H1 (cell line): ENCODE data around the gene KCNMA1. TPM values are rescaled to one million over a fixed set of nuclear protein-coding genes. Genes with fewer than 3 reads are reported as not detected.

Experiments
- CTCF ChIA-PET: fragments of 300-600 bp; sonication (Branson Sonifier 250); formaldehyde crosslinking; loops from one replicate; lab custom pipeline; 2021; ENCODE audit not compliant: partially characterized antibody; lab: Charles Lee
- POLR2A ChIA-PET: fragments of 300-600 bp; sonication (Branson Sonifier 250); formaldehyde crosslinking; loops from one replicate; lab custom pipeline; 2021; ENCODE audit warnings: inconsistent platforms; ENCODE audit not compliant: partially characterized antibody; lab: Charles Lee
- DNase-seq, 2 experiments: peaks; one replicate each; pipeline versions ENCODE4 v3.0.0 to v3.0.0-alpha.2; 2010 to 2022; ENCODE audit warnings: low spot score in 2 of 2, low read depth in 1 of 2, mixed read lengths in 1 of 2
- FAIRE-seq: peaks from 2 replicates; lab custom pipeline; 2011; peaks lifted over from hg19 to GRCh38; lab: Jason Lieb, UNC
- H2AFZ ChIP-seq: 2 replicates; pipeline ENCODE4 v1.8.1; 2012; ENCODE audit warnings: low read length, inconsistent platforms
- H2AK5ac ChIP-seq: 2 replicates; pipeline ENCODE4 v1.6.1; 2013; ENCODE audit warnings: low read depth, low read length
- H2BK120ac ChIP-seq: replicated peaks from 2 replicates; pipeline ENCODE3; 2013; ENCODE audit warnings: low read depth, low read length, inconsistent platforms
- H2BK12ac ChIP-seq: 2 replicates; pipeline ENCODE4 v1.6.1; 2013; ENCODE audit warnings: low read depth, low read length
- H2BK15ac ChIP-seq: 2 replicates; pipeline ENCODE4 v1.6.1; 2013; ENCODE audit warnings: low read length
- H2BK20ac ChIP-seq: 2 replicates; pipeline ENCODE4 v1.6.1; 2013; ENCODE audit warnings: low read length
- H2BK5ac ChIP-seq: 2 replicates; pipeline ENCODE4 v1.6.1; 2013; ENCODE audit warnings: low read depth, low read length
- H3K14ac ChIP-seq: 2 replicates; pipeline ENCODE4 v1.6.1; 2013; ENCODE audit warnings: inconsistent platforms; ENCODE audit not compliant: insufficient read length
- H3K18ac ChIP-seq: 2 replicates; pipeline ENCODE4 v1.6.1; 2013; ENCODE audit warnings: low read length; ENCODE audit errors: extremely low read depth
- H3K23ac ChIP-seq: 2 replicates; pipeline ENCODE4 v1.6.1; 2013; ENCODE audit warnings: inconsistent platforms; ENCODE audit not compliant: insufficient read length
- H3K23me2 ChIP-seq: 2 replicates; pipeline ENCODE4 v1.6.1; 2013; ENCODE audit warnings: low read depth, low read length
- H3K27ac ChIP-seq: 2 replicates; pipeline ENCODE4 v1.6.1; 2011; ENCODE audit warnings: low read depth, low read length, inconsistent platforms
- H3K27me3 ChIP-seq, 4 experiments: replicated peaks in 1 of 4; 1 replicate in 1 of 4; 2 replicates in 3 of 4; pipeline versions ENCODE4 v1.6.1 to v1.8.1; 2011 to 2013; ENCODE audit warnings: low read length in 3 of 4, mild to moderate bottlenecking in 3 of 4, inconsistent platforms in 2 of 4, mixed read lengths in 2 of 4, moderate library complexity in 1 of 4; ENCODE audit not compliant: control insufficient read depth in 3 of 4, insufficient read depth in 3 of 4; ENCODE audit errors: extremely low read depth in 1 of 4
- H3K36me3 ChIP-seq, 4 experiments: 2 replicates each; pipeline versions ENCODE4 v1.6.1 to v1.8.1; 2011 to 2013; ENCODE audit warnings: mild to moderate bottlenecking in 4 of 4, low read length in 3 of 4, moderate library complexity in 2 of 4, control low read depth in 1 of 4, inconsistent platforms in 1 of 4; ENCODE audit not compliant: insufficient read depth in 4 of 4, control insufficient read depth in 2 of 4
- H3K4ac ChIP-seq: replicated peaks from 2 replicates; pipeline ENCODE3; 2013; ENCODE audit warnings: low read length, low read depth, mixed read lengths, inconsistent platforms; ENCODE audit not compliant: insufficient read length
- H3K4me1 ChIP-seq, 4 experiments: replicated peaks in 1 of 4; 1 replicate in 1 of 4; 2 replicates in 3 of 4; pipeline versions ENCODE4 v1.6.1 to v1.8.1; 2011 to 2013; ENCODE audit warnings: low read length in 3 of 4, inconsistent platforms in 2 of 4, mixed read lengths in 1 of 4; ENCODE audit not compliant: insufficient read depth in 4 of 4, control insufficient read depth in 3 of 4
- H3K4me2 ChIP-seq, 2 experiments: 2 replicates each; pipeline versions ENCODE4 v1.6.1 to v1.8.1; 2011 to 2013; ENCODE audit warnings: low read depth in 2 of 2, low read length in 2 of 2, control low read depth in 1 of 2, inconsistent platforms in 1 of 2, mild to moderate bottlenecking in 1 of 2; ENCODE audit not compliant: insufficient read depth in 1 of 2
- H3K4me3 ChIP-seq, 4 experiments: fragments of 200-600, 300-600 bp in 1 of 4; sonication (generic), shearing (Covaris generic), sonication (Bioruptor Twin) in 1 of 4; 2 replicates each; pipeline versions ENCODE4 v1.5.1 to v1.8.1; 2011 to 2016; ENCODE audit warnings: low read length in 4 of 4, low read depth in 3 of 4, control low read depth in 2 of 4, inconsistent platforms in 2 of 4, mild to moderate bottlenecking in 2 of 4, mixed read lengths in 1 of 4, moderate library complexity in 1 of 4; ENCODE audit not compliant: insufficient read depth in 2 of 4; ENCODE audit errors: extremely low read depth in 1 of 4
- H3K56ac ChIP-seq: replicated peaks from 2 replicates; pipeline ENCODE3; 2013; ENCODE audit warnings: low read depth, mild to moderate bottlenecking, mixed read lengths, low read length, inconsistent platforms; ENCODE audit not compliant: insufficient read length
- H3K79me1 ChIP-seq: 2 replicates; pipeline ENCODE4 v1.6.1; 2013; ENCODE audit warnings: low read depth, low read length, control low read depth
- H3K79me2 ChIP-seq, 2 experiments: 2 replicates each; pipeline versions ENCODE4 v1.6.1 to v1.8.1; 2012 to 2013; ENCODE audit warnings: low read length in 2 of 2, mild to moderate bottlenecking in 2 of 2, inconsistent platforms in 1 of 2; ENCODE audit not compliant: insufficient read depth in 2 of 2, control insufficient read depth in 1 of 2
- H3K9ac ChIP-seq, 4 experiments: replicated peaks in 1 of 4; 1 replicate in 1 of 4; 2 replicates in 3 of 4; pipeline versions ENCODE4 v1.6.1 to v1.8.1; 2011 to 2013; ENCODE audit warnings: low read depth in 3 of 4, low read length in 3 of 4, control low read depth in 2 of 4, mild to moderate bottlenecking in 2 of 4, moderate library complexity in 2 of 4, inconsistent platforms in 1 of 4; ENCODE audit errors: extremely low read depth in 1 of 4
- H3K9me3 ChIP-seq, 2 experiments: 2 replicates each; pipeline versions ENCODE4 v1.6.1 to v1.8.1; 2012 to 2013; ENCODE audit warnings: mild to moderate bottlenecking in 2 of 2, moderate library complexity in 2 of 2, control low read depth in 1 of 2, inconsistent platforms in 1 of 2, low read depth in 1 of 2, low read length in 1 of 2, mixed read lengths in 1 of 2; ENCODE audit not compliant: insufficient read depth in 2 of 2
- H4K20me1 ChIP-seq, 2 experiments: replicated peaks in 1 of 2; 2 replicates each; pipeline versions ENCODE3 to v1.8.1; 2011 to 2013; ENCODE audit warnings: inconsistent platforms in 2 of 2, low read length in 2 of 2, mild to moderate bottlenecking in 1 of 2; ENCODE audit not compliant: insufficient read depth in 2 of 2, control insufficient read depth in 1 of 2
- H4K5ac ChIP-seq: 2 replicates; pipeline ENCODE4 v1.6.1; 2013; ENCODE audit warnings: low read length, low read depth, mixed read lengths, inconsistent platforms; ENCODE audit not compliant: insufficient read length
- H4K8ac ChIP-seq: 2 replicates; pipeline ENCODE4 v1.8.0; 2013; ENCODE audit warnings: mild to moderate bottlenecking, moderate library complexity, low read length, inconsistent platforms; ENCODE audit not compliant: insufficient read depth; ENCODE audit errors: extremely low read depth
- H4K91ac ChIP-seq: replicated peaks from 2 replicates; pipeline ENCODE3; 2013; ENCODE audit warnings: low read length, mixed read lengths, inconsistent platforms; ENCODE audit not compliant: insufficient read length
- CREB1 ChIP-seq: IDR thresholded peaks from 2 replicates; pipeline ENCODE4 v1.6.1; 2012; ENCODE audit warnings: inconsistent platforms
- RBBP5 ChIP-seq: IDR thresholded peaks from 2 replicates; pipeline ENCODE4 v1.7.1; 2012; ENCODE audit warnings: low read depth, mild to moderate bottlenecking, inconsistent platforms, low read length, moderate library complexity, borderline replicate concordance
- TAF1 ChIP-seq: IDR thresholded peaks from 2 replicates; pipeline ENCODE4 v1.6.1; 2011; ENCODE audit warnings: mild to moderate bottlenecking, low read depth, low read length
- ZNF274 ChIP-seq: IDR thresholded peaks from 2 replicates; pipeline ENCODE4 v1.7.0; 2012; ENCODE audit warnings: low read length, borderline replicate concordance; ENCODE audit errors: extremely low read depth
- WGBS, 2 experiments: shearing (Covaris generic) in 1 of 2; methylation state at CpG; one replicate each; pipeline versions ENCODE4 v1.1.6 to v1.1.7; 2013 to 2015; ENCODE audit warnings: low lambda C conversion rate in 2 of 2, mixed read lengths in 2 of 2, inconsistent platforms in 1 of 2, low coverage in 1 of 2, missing lambda C conversion rate in 1 of 2; ENCODE audit not compliant: insufficient replicate concordance in 2 of 2, insufficient coverage in 1 of 2, insufficient read length in 1 of 2; ENCODE audit errors: extremely low coverage in 1 of 2, missing lambda C conversion rate in 1 of 2; 5-methylcytosine and 5-hydroxymethylcytosine counted together
- polyA plus RNA-seq, 7 experiments: library from polyadenylated mRNA; depleted of rRNA in 3 of 7; stranded (reverse) in 5 of 7; unstranded in 2 of 7; fragments of >200 nt in 5 of 7; fragments of 200-250 nt in 2 of 7; gene quantifications; 1 replicate in 5 of 7; 2 replicates in 1 of 7; 4 replicates in 1 of 7; pipeline versions ENCODE4 v1.2.1 to v1.2.3, GENCODE V29; 2011 to 2013; ENCODE audit warnings: missing spikeins in 2 of 7, mixed read lengths in 2 of 7
- total RNA-seq: library from RNA; stranded (reverse); fragmentation: NEBNext Ultra II Directional; extraction: Animal tissue kit (Norgen Biotek cat#: 25700); gene quantifications from 2 replicates; pipeline ENCODE4 v1.2.1, GENCODE V29; 2021
- TF ChIP-seq, protein P1 (sequence below), 3 experiments: IDR thresholded peaks; 1 replicate in 2 of 3; 2 replicates in 1 of 3; pipeline versions ENCODE4 v1.5.1 to v1.6.1; 2011; ENCODE audit warnings: low read length in 3 of 3, mild to moderate bottlenecking in 3 of 3, inconsistent platforms in 2 of 3, low read depth in 1 of 3, moderate library complexity in 1 of 3; ENCODE audit not compliant: insufficient read depth in 1 of 3; ENCODE audit errors: control extremely low read depth in 1 of 3
- TF ChIP-seq, protein P2 (sequence below): IDR thresholded peaks from 2 replicates; pipeline ENCODE4 v1.6.1; 2011; ENCODE audit warnings: low read length, improper control_type of control experiment

KCNMA1 gene
- total and polyA plus RNA-seq, 2 of the 8 experiments (the other 6 are each of a cell fraction or from before 2014, with no cell fraction given), result 10.2 to 11.1 TPM

DNA sequence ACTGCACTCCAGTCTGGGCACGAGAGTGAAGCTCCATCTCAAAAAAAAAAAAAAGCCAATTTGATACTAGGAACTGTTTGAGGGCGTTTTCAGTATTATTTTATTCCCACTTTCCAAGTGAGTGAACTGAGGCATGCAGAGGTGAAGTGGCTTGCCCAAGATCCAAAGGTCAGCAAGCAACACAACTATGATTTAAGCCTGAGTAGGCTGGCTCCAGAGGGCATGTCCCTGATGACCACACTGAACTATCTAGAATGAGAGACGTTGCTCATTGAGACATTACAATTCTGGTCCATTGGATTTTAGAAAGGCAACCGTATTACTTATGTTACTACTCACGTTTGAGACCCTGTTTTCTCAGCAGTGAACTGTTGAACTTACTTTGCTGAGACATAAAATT, 20.8 kb downstream of the KCNMA1 start:
- Histone ChIP-seq H4K20me1 (no peaks in the 10 kb centered on the region), H3K36me3 (no peaks in the 10 kb centered on the region), H3K14ac (no peak overlapping the region), H2AFZ (no peak overlapping the region), H4K8ac (no peak overlapping the region), H3K4me3 (no peak overlapping the region), H3K23me2 (no peaks in the 10 kb centered on the region), H4K5ac (no peak overlapping the region), H3K4ac (no peak overlapping the region), H3K4me1 (no peaks in the 10 kb centered on the region), H3K56ac (no peak overlapping the region), H3K27me3 (no peaks in the 10 kb centered on the region), H3K79me1 (no peaks in the 10 kb centered on the region; the same call in 1 of the 2 replicates), H2AK5ac (no peak overlapping the region), H4K91ac (no peak overlapping the region), H2BK15ac (no peak overlapping the region), H3K27ac (no peak overlapping the region), H3K18ac (no peak overlapping the region), H3K9me3 (no peaks in the 10 kb centered on the region), H3K79me2 (no peaks in the 10 kb centered on the region), H2BK12ac (no peak overlapping the region), H3K4me2 (no peak overlapping the region), H2BK20ac (no peak overlapping the region), H3K9ac (no peak overlapping the region), H2BK5ac (no peak overlapping the region), H2BK120ac (no peak overlapping the region), H3K23ac (no peak overlapping the region)
- ChIA-PET POLR2A (no interaction called here), CTCF (interaction anchor here (0.9 kb wide), 1 partner anchor 185 kb away, joined by 4 read pairs; no protein-coding TSS in a partner anchor)
- 91% methylated on average over 5 of the region's 5 CpGs; no CpG with 5 or more reads in 1 of the 2 experiments for WGBS, 2 experiments
- TF ChIP-seq RBBP5 (no peak), TAF1 (no peak), CREB1 (no peak), ZNF274 (no peak)
- TF ChIP-seq, protein P1, sequence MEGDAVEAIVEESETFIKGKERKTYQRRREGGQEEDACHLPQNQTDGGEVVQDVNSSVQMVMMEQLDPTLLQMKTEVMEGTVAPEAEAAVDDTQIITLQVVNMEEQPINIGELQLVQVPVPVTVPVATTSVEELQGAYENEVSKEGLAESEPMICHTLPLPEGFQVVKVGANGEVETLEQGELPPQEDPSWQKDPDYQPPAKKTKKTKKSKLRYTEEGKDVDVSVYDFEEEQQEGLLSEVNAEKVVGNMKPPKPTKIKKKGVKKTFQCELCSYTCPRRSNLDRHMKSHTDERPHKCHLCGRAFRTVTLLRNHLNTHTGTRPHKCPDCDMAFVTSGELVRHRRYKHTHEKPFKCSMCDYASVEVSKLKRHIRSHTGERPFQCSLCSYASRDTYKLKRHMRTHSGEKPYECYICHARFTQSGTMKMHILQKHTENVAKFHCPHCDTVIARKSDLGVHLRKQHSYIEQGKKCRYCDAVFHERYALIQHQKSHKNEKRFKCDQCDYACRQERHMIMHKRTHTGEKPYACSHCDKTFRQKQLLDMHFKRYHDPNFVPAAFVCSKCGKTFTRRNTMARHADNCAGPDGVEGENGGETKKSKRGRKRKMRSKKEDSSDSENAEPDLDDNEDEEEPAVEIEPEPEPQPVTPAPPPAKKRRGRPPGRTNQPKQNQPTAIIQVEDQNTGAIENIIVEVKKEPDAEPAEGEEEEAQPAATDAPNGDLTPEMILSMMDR (IDR thresholded peaks at IDR 0.05; ENCODE audit: control extremely low read depth in 1 of 3, insufficient read depth in 1 of 3, low read depth in 1 of 3, low read length in 3 of 3), result no peak
- TF ChIP-seq, protein P2, sequence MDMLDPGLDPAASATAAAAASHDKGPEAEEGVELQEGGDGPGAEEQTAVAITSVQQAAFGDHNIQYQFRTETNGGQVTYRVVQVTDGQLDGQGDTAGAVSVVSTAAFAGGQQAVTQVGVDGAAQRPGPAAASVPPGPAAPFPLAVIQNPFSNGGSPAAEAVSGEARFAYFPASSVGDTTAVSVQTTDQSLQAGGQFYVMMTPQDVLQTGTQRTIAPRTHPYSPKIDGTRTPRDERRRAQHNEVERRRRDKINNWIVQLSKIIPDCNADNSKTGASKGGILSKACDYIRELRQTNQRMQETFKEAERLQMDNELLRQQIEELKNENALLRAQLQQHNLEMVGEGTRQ, result no peak
- FAIRE-seq (no peak), DNase-seq (no peak)
